Thyroid gland (tissue), 4 donors: ENCODE results near the gene CTBS. TPM values are rescaled to one million over a fixed set of nuclear protein-coding genes. Genes with fewer than 3 reads are reported as not detected.
"Not testable (repeated sequence)": the region's sequence is repeated elsewhere in the genome, so short reads cannot be mapped to it uniquely, and the experiment has no call there.

Experiments used
- DNase-seq, 2 donors: peaks; one replicate each; pipeline ENCODE4 v3.0.0-alpha.2; 2019
- H3K27ac ChIP-seq, 3 donors: fragments of 200-600 bp; sonication (generic); 1 replicate in 2 of 3; 2 replicates in 1 of 3; pipeline ENCODE4 v1.5.1; 2016 to 2019; ENCODE audit warnings: mild to moderate bottlenecking in 1 of 3, moderate library complexity in 1 of 3
- H3K27me3 ChIP-seq: fragments of 200-600 bp; sonication (generic); one replicate; pipeline ENCODE4 v1.5.1; 2019
- H3K36me3 ChIP-seq, 2 donors: fragments of 200-600 bp; sonication (generic); one replicate each; pipeline ENCODE4 v1.5.1; 2016 to 2019
- H3K4me1 ChIP-seq, 2 donors: fragments of 200-600 bp; sonication (generic); one replicate each; pipeline ENCODE4 v1.5.1; 2017 to 2019
- H3K4me3 ChIP-seq, 3 donors: fragments of 200-600 bp; sonication (generic); replicated peaks in 1 of 3; 1 replicate in 2 of 3; 2 replicates in 1 of 3; pipeline ENCODE4 v1.5.1; 2016; ENCODE audit warnings: mild to moderate bottlenecking in 1 of 3
- H3K9me3 ChIP-seq: fragments of 200-600 bp; sonication (generic); one replicate; pipeline ENCODE4 v1.5.1; 2017
- POLR2A ChIP-seq, 2 donors: fragments of 450-650 bp; IDR thresholded peaks; one replicate each; pipeline ENCODE4 v1.6.1; 2017; ENCODE audit warnings: antibody characterized with exemption in 2 of 2, mild to moderate bottlenecking in 2 of 2, moderate library complexity in 1 of 2
- WGBS, 2 donors: methylation state at CpG; one replicate each; pipeline ENCODE4 v1.1.5; 2017; 5-methylcytosine and 5-hydroxymethylcytosine counted together
- intact Hi-C: fragments of 100-400 bp; cut with DNase I; formaldehyde crosslinking; loops from one replicate; pipeline ENCODE4 v1.15.1; 2023
- total RNA-seq, 4 donors: library from RNA; depleted of rRNA; stranded (reverse); fragments of >200 nt; gene quantifications; one replicate each; pipeline ENCODE4 v1.2.3, GENCODE V29; 2016
- TF ChIP-seq, protein P1 (sequence below), 6 experiments: fragments of 200-600 bp in 3 of 6; fragments of 450-650 bp in 3 of 6; sonication (generic) in 3 of 6; IDR thresholded peaks; one replicate each; pipeline ENCODE4 v1.5.1; 2016 to 2019; ENCODE audit warnings: antibody characterized with exemption in 6 of 6, mild to moderate bottlenecking in 2 of 6, inconsistent platforms in 1 of 6, moderate library complexity in 1 of 6

The CTBS gene
- total RNA-seq, 4 donors from 2014 or later = 14.9 to 24.1 (median 17.1) TPM

DNA sequence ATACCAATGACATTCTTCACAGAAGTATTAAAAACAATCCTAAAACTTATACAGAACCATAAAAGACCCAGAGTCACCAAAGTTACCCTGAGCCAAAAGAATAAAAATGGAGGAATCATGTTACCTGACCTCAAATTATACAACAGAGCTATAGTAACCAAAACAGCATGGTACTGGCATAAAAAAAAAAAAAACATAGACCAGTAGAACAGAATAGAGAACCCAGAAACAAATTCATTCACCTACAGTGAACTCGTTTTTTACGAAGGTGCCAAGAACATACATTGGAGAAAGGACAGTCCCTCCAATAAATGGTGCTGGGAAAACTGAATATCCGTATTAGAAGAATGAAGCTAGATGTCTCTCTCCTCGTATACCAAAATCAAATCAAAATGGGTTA is 65.2 kb downstream of the CTBS start:
- Histone ChIP-seq H3K4me3 (no peak overlapping the region), H3K4me1 (peaks cover 6 to 11% of the 10 kb centered on the region in 2 donors), H3K27me3 (no peaks in the 10 kb centered on the region), H3K36me3 (no peaks in the 10 kb centered on the region), H3K27ac (no peak overlapping the region), H3K9me3 (no peaks in the 10 kb centered on the region)
- 95 to 97% methylated on average over 4 of the region's 4 CpGs for WGBS, 2 donors
- intact Hi-C loops = loop anchor here (10.0 kb wide), 1 partner anchor 66 kb away; the partner anchor contains the start of gene CTBS
- no peak for DNase-seq
- TF ChIP-seq, protein P1, sequence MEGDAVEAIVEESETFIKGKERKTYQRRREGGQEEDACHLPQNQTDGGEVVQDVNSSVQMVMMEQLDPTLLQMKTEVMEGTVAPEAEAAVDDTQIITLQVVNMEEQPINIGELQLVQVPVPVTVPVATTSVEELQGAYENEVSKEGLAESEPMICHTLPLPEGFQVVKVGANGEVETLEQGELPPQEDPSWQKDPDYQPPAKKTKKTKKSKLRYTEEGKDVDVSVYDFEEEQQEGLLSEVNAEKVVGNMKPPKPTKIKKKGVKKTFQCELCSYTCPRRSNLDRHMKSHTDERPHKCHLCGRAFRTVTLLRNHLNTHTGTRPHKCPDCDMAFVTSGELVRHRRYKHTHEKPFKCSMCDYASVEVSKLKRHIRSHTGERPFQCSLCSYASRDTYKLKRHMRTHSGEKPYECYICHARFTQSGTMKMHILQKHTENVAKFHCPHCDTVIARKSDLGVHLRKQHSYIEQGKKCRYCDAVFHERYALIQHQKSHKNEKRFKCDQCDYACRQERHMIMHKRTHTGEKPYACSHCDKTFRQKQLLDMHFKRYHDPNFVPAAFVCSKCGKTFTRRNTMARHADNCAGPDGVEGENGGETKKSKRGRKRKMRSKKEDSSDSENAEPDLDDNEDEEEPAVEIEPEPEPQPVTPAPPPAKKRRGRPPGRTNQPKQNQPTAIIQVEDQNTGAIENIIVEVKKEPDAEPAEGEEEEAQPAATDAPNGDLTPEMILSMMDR (IDR thresholded peaks at IDR 0.05) = no peak
- TF ChIP-seq POLR2A (IDR thresholded peaks at IDR 0.05) = no peak

DNA sequence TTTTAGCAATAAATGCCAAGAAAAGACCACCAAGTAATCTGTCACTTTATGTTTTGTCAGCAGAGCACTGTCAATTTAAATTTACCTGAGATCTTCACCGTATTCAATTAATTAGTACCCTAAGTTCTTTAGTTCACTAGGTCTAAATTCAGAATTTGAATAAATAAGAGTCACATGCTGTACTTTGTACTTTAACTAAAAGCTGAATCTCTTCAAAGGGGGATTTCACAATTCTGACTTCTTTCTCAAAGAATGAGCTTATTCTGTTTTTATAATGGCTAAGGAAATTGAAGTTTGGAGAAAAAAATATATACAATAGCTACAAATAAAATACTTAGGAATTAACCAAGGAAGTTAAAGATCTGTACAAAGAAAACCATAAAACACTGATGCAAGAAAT is 65.7 kb downstream of the CTBS start:
- no peak for TF ChIP-seq POLR2A (IDR thresholded peaks at IDR 0.05)
- TF ChIP-seq, protein P1 (IDR thresholded peaks at IDR 0.05) = no peak
- H3K4me1 ChIP-seq = peaks cover 12 to 16% of the 10 kb centered on the region in 2 donors
- no peak overlapping the region for H3K4me3 ChIP-seq
- no peak overlapping the region for H3K27ac ChIP-seq
- no peak for DNase-seq
- no peaks in the 10 kb centered on the region for H3K27me3 ChIP-seq
- intact Hi-C loops = loop anchor here (10.0 kb wide), 1 partner anchor 66 kb away; the partner anchor contains the start of gene CTBS
- no peaks in the 10 kb centered on the region for H3K9me3 ChIP-seq
- WGBS, 2 donors = 98 to 100% methylated on average over 1 of the region's 1 CpG
- H3K36me3 ChIP-seq = no peaks in the 10 kb centered on the region

DNA sequence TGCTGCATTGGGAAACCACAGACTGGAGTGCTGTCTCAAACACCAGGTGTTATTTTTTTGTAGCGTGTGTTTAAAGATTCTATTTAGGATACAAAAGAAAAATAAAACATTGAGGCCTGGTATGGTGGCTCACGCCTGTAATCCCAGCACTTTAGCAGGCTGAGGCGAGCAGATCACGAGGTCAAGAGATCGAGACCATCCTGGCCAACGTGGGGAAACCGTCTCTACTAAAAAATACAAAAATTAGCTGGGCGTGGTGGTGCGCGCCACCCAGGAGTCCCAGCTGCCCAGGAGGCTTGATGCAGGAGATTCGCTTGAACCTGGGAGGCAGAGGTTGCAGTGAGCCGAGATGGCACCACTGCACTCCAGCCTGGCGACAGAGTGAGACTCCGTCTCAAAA is 66.4 kb downstream of the CTBS start:
- H3K27ac ChIP-seq = not testable (repeated sequence)

DNA sequence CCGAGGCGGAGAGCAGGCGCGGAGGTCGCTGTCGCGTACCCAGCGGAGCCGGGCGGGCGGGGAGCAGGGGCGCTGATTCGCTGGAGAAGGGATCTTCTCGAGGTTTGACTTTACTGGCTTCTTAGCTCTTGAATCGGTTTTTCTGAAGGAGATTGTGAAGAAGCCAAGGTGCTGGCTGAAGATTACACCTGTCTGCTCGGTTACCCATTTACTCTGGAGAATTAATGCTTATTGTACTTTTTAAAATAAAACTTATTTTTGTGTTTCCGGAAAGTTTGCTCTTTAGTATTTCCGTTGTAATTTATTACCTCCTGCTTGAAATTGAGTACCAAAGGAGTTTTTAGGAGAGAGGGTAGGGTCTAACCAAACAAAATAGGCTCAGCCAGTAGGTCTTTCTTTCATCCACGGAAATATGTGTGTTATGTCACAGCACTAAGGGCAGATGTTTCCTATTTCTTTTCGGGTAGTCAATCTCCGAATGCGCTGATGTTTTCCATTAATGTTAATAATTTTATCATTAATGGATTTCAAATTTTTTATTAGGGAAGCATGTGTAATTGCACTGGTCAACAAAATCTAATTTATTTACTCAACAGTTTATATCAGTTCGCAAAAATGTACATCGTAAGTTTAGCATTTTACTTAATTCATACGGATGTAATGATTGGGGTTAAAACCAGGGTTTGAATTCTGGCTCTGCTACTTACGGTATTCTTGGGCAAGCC is 67.3 kb downstream of the CTBS start:
- Histone ChIP-seq H3K27ac (peak overlapping the region; percentile 95 to 98 (median 96)), H3K9me3 (no peaks in the 10 kb centered on the region), H3K36me3 (no peaks in the 10 kb centered on the region), H3K4me3 (peak overlapping the region in 2 of 3 donors; percentile 42 to 81), H3K4me1 (peaks cover 13 to 26% of the 10 kb centered on the region in 2 donors), H3K27me3 (no peaks in the 10 kb centered on the region)
- no peak for TF ChIP-seq POLR2A (IDR thresholded peaks at IDR 0.05)
- TF ChIP-seq, protein P1 (IDR thresholded peaks at IDR 0.05) = no peak
- WGBS, 2 donors = 19 to 39% methylated on average over 12 to 26 of the region's 26 CpGs
- no peak for DNase-seq
- intact Hi-C loops = loop anchor here (10.0 kb wide), 1 partner anchor 68 kb away; the partner anchor contains the start of gene CTBS

More for the DNA sequence above, 66.4 kb downstream of the CTBS start:
- not testable (repeated sequence) for H3K4me3 ChIP-seq, DNase-seq, H3K9me3 ChIP-seq, H3K36me3 ChIP-seq, H3K27me3 ChIP-seq
- H3K4me1 ChIP-seq = peaks cover 13 to 22% of the 10 kb centered on the region in 2 donors
- intact Hi-C loops = loop anchor here (10.0 kb wide), 1 partner anchor 67 kb away; the partner anchor contains the start of gene CTBS
- 91 to 93% methylated on average over 14 of the region's 14 CpGs for WGBS, 2 donors

DNA sequence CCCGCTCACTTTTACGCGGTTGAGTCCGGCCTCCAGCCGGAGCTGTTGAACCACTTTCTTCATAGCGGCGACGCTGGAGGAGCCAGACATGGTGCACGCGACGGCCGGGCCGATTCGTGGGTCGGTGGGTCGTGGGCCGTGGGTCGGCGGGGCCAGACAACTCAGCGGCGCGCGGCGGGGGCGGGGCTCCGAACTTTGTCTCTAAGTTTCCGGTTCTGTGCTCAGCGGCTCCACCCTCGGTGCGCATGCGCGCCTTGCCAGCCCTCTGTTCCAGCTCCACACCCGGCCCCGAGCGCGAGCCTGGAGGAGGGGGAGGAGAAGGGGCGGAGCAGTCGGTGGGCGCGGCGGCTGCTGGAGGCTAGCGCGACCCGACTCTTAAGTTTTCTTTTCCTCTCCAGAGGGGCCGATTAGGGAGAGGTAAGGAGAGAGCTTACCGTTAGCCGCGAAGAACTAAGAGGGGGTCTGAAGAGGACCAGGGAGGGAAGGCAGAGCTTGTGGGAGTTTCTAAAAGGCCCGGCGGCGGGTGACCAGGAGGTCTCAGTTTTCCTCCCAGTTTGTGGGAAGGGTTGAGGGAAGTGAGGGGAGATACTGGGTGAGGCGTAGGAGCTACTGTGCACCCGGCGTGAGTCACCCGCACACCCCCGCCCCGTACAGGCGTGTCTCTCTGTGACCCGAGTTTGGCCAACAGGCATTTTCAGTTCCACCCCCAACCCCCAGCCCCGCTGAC is 68.1 kb downstream of the CTBS start, which contains the start of the genes GNG5 and SPATA1:
GNG5 (minus strand) TSS at position 580 of the 727 bp plus-strand sequence; CDS start at position 90, 490 bp downstream.
SPATA1 (plus strand) TSS at position 385 of the 727 bp plus-strand sequence. CDS start 9,974 bp downstream, outside the sequence.
- intact Hi-C loops = loop anchor here (10.0 kb wide), 1 partner anchor 69 kb away; the partner anchor contains the start of gene CTBS
- peak within 1 kb of the TSS; percentile 95 to 98 (median 96) for H3K27ac ChIP-seq
- WGBS, 2 donors = 1 to 2% methylated on average over 33 to 34 of the region's 60 CpGs
- H3K9me3 ChIP-seq = no peaks in the 10 kb centered on the region
- no peaks in the 10 kb centered on the region for H3K36me3 ChIP-seq
- TF ChIP-seq, protein P1 (IDR thresholded peaks at IDR 0.05) = no peak
- peak; percentile 9 to 88 for TF ChIP-seq POLR2A (IDR thresholded peaks at IDR 0.05)
- H3K4me1 ChIP-seq = peaks cover 16 to 26% of the 10 kb centered on the region in 2 donors
- H3K4me3 ChIP-seq = peak within 1 kb of the TSS; percentile 42 to 81 (median 43)
- peak; percentile 99 for DNase-seq
- H3K27me3 ChIP-seq = no peaks in the 10 kb centered on the region
